GM19328 (cell line): Measurements from ENCODE around the gene LRFN4.

Experiments
- ATAC-seq: cut with Tn5 transposase; IDR thresholded peaks from one replicate; pipeline ENCODE4 v1.9.1; 2021; ENCODE audit warnings: mild to moderate bottlenecking, moderate library complexity; ENCODE audit not compliant: unreplicated experiment

LRFN4 gene

GRCh38 chr11:66886671-66887221 is 29.9 kb downstream of the LRFN4 start:
- no peak for ATAC-seq

GRCh38 chr11:66887526-66887925 is 30.7 kb downstream of the LRFN4 start:
- ATAC-seq: no peak

GRCh38 chr11:66888282-66888681 is 31.4 kb downstream of the LRFN4 start:
- no peak for ATAC-seq

GRCh38 chr11:66889960-66890359 is 33.1 kb downstream of the LRFN4 start:
- ATAC-seq: no peak

- ATAC-seq: peak; percentile 75
Measured at GRCh38 chr11:66891851-66892660, 35.2 kb downstream of the LRFN4 start.

- ATAC-seq: no peak
Measured at GRCh38 chr11:66892911-66893310, 36.0 kb downstream of the LRFN4 start.

- ATAC-seq: no peak
Measured at GRCh38 chr11:66894141-66894540, 37.3 kb downstream of the LRFN4 start.

GRCh38 chr11:66901964-66902390 is 45.1 kb downstream of the LRFN4 start:
- no peak for ATAC-seq

GRCh38 chr11:66902486-66903177 is 45.8 kb downstream of the LRFN4 start:
- no peak for ATAC-seq

- no peak for ATAC-seq
Measured at GRCh38 chr11:66904055-66904454, 47.2 kb downstream of the LRFN4 start.

- no peak for ATAC-seq
Measured at GRCh38 chr11:66904561-66904960, 47.7 kb downstream of the LRFN4 start.

GRCh38 chr11:66904981-66905521 is 48.2 kb downstream of the LRFN4 start:
- no peak for ATAC-seq

GRCh38 chr11:66905631-66906030 is 48.8 kb downstream of the LRFN4 start:
- ATAC-seq: no peak

- ATAC-seq: no peak
Measured at GRCh38 chr11:66906061-66906733, 49.3 kb downstream of the LRFN4 start.

- ATAC-seq: no peak
Measured at GRCh38 chr11:66907751-66908630, 51.1 kb downstream of the LRFN4 start.

GRCh38 chr11:66909181-66909580 is 52.3 kb downstream of the LRFN4 start:
- no peak for ATAC-seq

GRCh38 chr11:66910016-66910415 is 53.2 kb downstream of the LRFN4 start:
- no peak for ATAC-seq
